Urinary bladder (tissue), 4 donors: ENCODE results near the gene ACAD8. TPM values are rescaled to one million over a fixed set of nuclear protein-coding genes. Genes with fewer than 3 reads are reported as not detected.
A peak's percentile ranks its signal among the peaks of the same experiment; 100 is the strongest.

Experiments used
- DNase-seq: peaks from one replicate; pipeline ENCODE4 v3.0.0-alpha.2; 2015; ENCODE audit errors: extremely low spot score
- H3K27ac ChIP-seq: one replicate; pipeline ENCODE4 v1.5.1; 2013; ENCODE audit warnings: low read depth, mild to moderate bottlenecking, moderate library complexity
- H3K36me3 ChIP-seq: one replicate; pipeline ENCODE4 v1.6.1; 2013; ENCODE audit warnings: mild to moderate bottlenecking, moderate library complexity; ENCODE audit not compliant: insufficient read depth
- H3K4me1 ChIP-seq: one replicate; pipeline ENCODE4 v1.6.1; 2013; ENCODE audit warnings: mild to moderate bottlenecking, moderate library complexity; ENCODE audit not compliant: insufficient read depth
- H3K4me3 ChIP-seq: one replicate; pipeline ENCODE4 v1.5.1; 2013; ENCODE audit warnings: low read depth, low read length
- WGBS: extraction: QIAGEN DNeasy Blood & Tissue Kit; methylation state at CpG from one replicate; pipeline ENCODE4 v1.1.7; 2013; 5-methylcytosine and 5-hydroxymethylcytosine counted together
- polyA plus RNA-seq: library from polyadenylated mRNA; stranded (reverse); fragments of 200-250 nt; gene quantifications from one replicate; pipeline ENCODE4 v1.2.3, GENCODE V29; 2013
- total RNA-seq: library from RNA; depleted of rRNA; stranded (reverse); fragments of >200 nt; gene quantifications from one replicate; pipeline ENCODE4 v1.2.3, GENCODE V29; 2014
- donor health status: healthy with polysubstance abuse.
- donor health status: healthy.

Gene ACAD8
- total and polyA plus RNA-seq, 2 donors, result 20.1 to 24.0 TPM

DNA sequence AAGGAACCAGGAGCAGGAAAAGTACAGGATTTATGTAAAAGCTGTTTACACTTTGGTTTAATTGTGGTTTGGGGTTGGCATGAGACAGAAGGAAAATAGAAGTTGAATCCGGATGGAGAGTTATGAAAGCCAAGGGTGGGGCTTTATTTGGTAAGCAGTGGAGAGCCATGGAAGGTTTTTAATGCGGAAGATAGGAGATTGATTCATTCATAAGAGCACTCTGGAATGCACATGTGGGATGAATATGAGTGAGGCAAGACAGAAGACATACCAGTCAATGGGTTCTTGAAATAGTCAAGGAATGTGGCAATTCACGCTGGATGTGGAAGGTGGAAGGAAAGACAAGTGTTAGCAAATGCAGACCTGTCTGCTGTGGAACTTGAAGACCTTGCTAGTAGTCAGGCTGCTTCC is 13.5 kb downstream of the ACAD8 start:
- DNase-seq, result no peak
- H3K27ac ChIP-seq, result no peak overlapping the region

DNA sequence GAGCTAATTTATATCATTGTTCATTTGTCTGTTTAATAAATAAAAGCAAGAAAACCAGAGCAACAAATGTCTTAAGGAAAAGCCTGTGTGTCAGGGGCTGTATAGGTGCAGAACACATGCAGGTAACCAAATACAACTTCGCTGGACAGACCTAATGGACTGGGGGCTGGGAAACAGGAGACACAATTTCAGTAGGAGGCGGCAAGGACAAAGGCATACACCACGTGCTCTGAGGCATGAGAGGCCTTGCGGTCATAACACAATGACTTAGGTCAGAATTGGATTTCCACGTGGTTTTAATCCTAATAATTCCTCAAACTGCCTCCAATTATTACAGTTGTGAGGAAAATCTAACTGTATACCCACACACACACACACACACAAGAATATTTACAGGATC is 14.1 kb downstream of the ACAD8 start:
- no peak overlapping the region for H3K27ac ChIP-seq
- no peaks in the 10 kb centered on the region for H3K4me1 ChIP-seq
- 76% methylated on average over 5 of the region's 5 CpGs for WGBS
- H3K4me3 ChIP-seq, result no peak overlapping the region
- DNase-seq, result no peak
- no peaks in the 10 kb centered on the region for H3K36me3 ChIP-seq

More for the DNA sequence above, 13.5 kb downstream of the ACAD8 start:
- WGBS, result 45% methylated on average over 3 of the region's 3 CpGs
- H3K4me1 ChIP-seq, result no peaks in the 10 kb centered on the region
- peaks cover 2% of the 10 kb centered on the region for H3K36me3 ChIP-seq
- H3K4me3 ChIP-seq, result no peak overlapping the region

DNA sequence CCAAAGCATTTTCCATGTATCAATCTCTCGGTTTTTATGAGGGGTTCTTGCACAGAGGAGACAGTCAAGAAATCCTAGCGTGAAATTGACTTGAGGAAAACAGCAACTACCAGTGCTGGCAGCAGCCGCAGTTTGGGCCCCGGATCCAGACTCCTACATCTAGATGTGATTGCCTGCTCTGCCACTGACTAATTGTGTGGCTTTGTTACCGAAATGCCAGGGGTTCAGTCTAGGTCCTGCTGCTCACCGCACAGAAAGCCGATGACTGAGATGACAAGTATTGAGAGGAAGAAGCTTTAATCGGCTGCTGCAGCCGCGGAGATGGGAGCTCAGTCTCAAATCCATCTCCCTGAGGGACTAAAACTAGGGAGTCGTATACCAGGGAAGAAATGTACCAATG is 14.6 kb downstream of the ACAD8 start:
- H3K27ac ChIP-seq, result no peak overlapping the region
- DNase-seq, result no peak
- no peaks in the 10 kb centered on the region for H3K4me1 ChIP-seq
- no peak overlapping the region for H3K4me3 ChIP-seq
- H3K36me3 ChIP-seq, result no peaks in the 10 kb centered on the region
- WGBS, result 80% methylated on average over 11 of the region's 11 CpGs

DNA sequence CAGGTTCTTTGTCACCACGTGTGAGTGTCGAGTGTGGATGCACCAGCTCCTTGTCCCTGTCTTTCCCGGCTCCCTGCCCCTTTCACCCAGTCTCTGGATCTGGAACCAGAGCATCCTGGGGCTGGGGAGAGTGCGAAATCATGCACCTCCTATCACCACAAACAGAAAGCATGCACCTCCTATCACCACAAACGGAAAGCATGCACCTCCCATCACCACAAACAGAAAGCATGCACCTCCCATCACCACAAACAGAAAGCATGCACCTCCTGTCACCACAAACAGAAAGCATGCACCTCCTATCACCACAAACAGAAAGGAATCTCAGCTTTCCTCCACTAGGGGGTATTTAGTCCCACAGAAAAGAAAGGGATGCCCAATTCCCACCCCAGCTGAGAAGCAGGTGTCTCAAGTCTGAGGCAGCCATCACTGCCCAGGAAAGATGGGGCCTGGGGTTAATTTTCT is 16.9 kb downstream of the ACAD8 start:
- Histone ChIP-seq H3K4me1 (no peaks in the 10 kb centered on the region), H3K36me3 (no peaks in the 10 kb centered on the region), H3K4me3 (no peak overlapping the region), H3K27ac (no peak overlapping the region)
- 41% methylated on average over 5 of the region's 5 CpGs for WGBS
- DNase-seq, result no peak

DNA sequence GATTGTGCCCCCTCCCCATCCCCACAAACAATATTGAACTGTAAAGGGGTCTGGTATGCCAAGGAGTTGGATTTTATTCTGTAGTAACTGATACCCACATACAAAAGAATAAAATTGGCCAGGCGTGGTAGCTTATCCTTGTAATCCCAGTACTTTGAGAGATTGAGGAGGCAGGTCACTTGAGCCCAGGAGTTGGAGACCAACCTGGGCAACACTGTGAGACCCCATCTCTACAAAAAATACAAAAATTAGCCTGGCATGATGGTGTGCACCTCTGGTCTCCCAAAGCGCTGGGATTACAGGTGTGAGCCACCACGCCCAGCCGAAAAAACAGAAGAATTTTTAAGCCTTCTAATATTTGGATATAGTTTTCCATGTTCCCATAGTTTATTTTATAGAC is 18.6 kb downstream of the ACAD8 start:
- no peak overlapping the region for H3K27ac ChIP-seq
- no peak for DNase-seq
- H3K36me3 ChIP-seq, result no peaks in the 10 kb centered on the region
- peaks cover 4% of the 10 kb centered on the region for H3K4me1 ChIP-seq
- H3K4me3 ChIP-seq, result no peak overlapping the region
- 87% methylated on average over 4 of the region's 4 CpGs for WGBS

DNA sequence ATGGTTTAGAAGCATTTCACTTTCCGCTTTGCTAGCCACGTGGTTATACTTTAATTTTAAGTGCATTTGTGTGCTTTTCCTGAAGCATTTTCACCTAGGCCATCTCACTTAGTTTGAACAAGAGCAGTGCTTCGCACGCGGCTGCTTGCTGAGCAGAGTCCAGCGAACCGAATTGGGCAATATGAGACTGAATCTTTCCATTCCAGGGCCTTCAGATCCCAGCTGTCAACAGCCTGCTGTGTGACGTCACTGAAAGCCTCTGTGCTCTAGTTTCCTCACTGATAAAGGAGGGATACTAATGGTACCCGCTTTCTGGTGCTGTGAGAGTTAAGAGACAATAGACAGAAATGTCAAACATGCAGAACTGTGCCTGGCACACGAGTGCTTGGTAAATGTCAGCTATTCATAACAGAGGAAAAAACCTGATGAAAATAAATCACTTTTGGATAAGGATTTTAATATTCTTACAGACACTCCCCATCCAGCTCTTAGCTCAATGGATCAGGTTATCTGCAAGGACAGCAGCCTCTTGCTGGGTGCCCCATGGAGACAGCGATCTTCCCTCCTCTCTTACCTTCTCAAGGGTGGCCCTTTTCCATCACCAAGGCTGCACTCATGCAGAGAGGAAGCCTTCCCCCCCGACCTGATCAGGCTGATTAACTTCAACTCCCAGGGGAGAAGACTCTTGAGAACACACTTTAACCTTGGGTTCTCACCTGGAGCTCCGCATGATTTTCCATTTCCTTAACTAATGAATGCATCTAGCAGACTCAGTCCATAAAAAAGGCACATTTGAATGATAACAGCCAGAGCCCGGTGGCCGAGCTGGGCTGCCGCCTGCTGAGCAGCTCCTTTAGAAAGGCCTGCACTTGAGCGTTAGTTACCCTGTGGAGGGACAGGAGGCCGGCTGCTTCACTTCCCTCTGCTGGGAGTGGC is 19.3 kb downstream of the ACAD8 start:
- Histone ChIP-seq H3K36me3 (no peaks in the 10 kb centered on the region), H3K4me3 (no peak overlapping the region), H3K27ac (no peak overlapping the region), H3K4me1 (peaks cover 4% of the 10 kb centered on the region)
- no peak for DNase-seq
- 24% methylated on average over 18 of the region's 18 CpGs for WGBS

DNA sequence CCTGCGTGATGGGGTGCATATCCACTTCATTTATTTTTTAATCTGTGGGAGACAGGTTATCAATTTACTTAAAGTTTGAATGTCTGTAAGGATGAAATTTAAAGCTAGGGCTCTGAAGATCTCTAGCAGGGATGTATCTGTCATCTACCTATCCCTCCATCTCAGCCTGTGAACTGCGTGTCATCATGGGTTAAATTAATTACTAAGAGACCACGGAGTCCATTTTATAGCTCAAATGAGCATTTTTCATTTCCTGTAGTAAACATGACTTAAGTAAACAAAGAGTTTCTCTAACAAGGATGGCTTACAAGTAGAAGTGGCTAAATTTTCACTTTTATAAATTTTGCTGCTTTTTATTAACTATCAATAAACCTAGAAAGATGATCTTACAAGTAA is 19.9 kb downstream of the ACAD8 start:
- WGBS, result 29% methylated on average over 3 of the region's 3 CpGs
- Histone ChIP-seq H3K4me1 (peaks cover 4% of the 10 kb centered on the region), H3K4me3 (no peak overlapping the region), H3K27ac (no peak overlapping the region), H3K36me3 (no peaks in the 10 kb centered on the region)
- DNase-seq, result no peak

DNA sequence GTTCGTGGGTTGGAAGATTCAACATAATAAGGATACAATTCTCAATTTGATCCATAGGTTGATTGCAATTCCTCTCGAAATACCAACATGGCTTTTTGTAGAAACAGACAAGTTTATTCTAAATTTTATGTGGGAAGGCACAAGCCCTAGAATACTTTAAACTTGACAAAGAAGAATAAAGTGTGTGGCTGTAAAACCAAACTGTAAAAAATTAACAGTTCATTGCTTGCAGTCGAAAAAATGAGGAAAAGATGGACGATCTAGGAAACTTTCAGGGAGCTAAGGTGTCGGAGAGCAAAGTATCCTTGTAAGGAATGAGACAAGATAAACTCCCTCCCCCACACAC is 21.8 kb downstream of the ACAD8 start:
- DNase-seq, result no peak
- Histone ChIP-seq H3K4me3 (no peak overlapping the region), H3K27ac (no peak overlapping the region), H3K36me3 (no peaks in the 10 kb centered on the region), H3K4me1 (peaks cover 4% of the 10 kb centered on the region)
- WGBS, result 21% methylated on average over 5 of the region's 5 CpGs

DNA sequence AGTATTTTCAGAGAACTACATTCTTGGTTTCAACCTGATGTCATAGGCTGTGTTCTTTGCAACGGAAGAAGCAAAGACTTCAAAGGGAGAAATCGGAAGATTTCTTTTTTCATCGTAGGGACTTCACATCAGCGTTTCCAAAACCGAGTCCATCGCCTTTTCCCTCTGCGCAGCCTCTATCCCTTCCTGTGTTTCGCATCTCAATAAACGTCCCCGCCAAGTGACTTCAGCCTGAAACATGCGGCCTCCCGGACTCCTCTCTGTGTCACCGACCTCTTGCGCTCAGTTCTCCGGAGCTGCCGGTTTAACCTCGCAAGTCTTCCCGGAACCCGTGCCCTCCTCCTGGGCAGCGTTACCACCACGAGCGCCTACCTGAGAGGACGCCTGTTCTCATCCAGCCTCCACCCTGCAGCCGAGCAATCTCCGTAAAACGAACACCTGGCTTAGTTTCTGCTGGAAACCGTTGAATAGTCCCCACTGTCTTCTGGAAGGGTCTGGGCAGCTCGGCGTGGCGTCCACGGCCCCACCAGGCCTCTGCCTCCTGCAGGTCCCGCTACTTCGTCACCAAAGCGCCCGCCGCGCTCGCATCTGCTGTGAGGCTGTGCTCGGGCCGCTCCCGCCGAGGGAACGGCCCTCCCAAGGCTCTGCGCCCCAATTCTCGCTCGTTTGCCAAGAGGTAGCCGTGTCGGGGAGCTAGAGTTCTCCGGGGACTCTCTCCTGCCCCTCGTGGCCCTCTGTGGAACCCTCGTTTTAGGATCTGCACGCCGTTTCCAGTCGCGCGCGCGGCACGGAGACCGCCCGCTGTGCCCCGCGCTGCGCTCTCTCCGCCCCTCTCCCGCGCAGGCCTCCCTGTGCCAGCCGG is 22.4 kb downstream of the ACAD8 start, which contains the start of gene GLB1L3:
Gene GLB1L3 (plus strand): TSS at position 846 of the 862 bp plus-strand sequence. CDS start 362 bp downstream, outside the sequence.
- no peak within 1 kb of the TSS for H3K27ac ChIP-seq
- no peak for DNase-seq
- 1% methylated on average over 68 of the region's 68 CpGs for WGBS

DNA sequence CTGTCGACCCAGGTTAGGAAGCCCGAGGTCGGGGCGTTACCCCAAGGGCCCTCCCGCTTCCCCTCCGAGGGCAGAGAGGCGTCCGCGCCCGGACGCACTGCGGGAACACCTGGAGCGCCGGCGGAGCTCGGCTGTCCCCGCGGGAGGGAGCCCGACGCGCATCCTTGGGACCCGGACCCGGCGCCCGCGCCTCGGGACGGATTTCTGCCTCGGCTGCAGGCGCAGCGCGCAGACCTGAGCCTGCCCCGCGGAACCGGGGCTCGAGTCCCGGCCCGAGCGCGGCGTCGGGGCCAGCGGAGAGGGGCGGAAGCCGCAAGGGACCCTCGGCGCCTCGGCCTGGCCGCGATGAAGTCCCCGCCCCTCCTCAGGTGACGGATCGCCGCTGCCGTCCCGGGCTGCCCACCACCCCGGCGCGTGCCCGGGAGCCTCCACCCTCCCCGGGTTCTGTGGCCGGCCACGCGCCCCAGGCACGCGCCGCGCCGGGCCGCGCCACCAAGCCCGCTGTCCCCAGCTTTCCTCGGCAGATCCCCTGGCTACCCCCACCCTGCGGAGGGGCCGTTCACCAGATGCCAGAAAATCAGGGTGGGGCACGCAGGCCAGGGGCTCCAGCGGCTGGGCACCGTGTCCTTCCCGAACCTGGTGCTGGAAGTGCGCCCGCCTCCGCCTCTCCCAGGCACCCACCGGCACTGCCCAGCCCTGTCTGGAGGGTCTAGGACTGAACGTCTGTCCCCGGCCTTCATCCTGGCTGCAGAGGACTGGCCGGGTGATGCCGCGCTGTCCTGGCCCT is 23.2 kb downstream of the ACAD8 start:
- Histone ChIP-seq H3K27ac (no peak overlapping the region), H3K4me3 (peak overlapping the region; percentile 43), H3K4me1 (peaks cover 4% of the 10 kb centered on the region), H3K36me3 (no peaks in the 10 kb centered on the region)
- WGBS, result 1% methylated on average over 88 of the region's 88 CpGs
- no peak for DNase-seq

More for the DNA sequence above, 22.4 kb downstream of the ACAD8 start, which contains the start of gene GLB1L3:
- peak within 1 kb of the TSS; percentile 43 for H3K4me3 ChIP-seq
- H3K4me1 ChIP-seq, result peaks cover 4% of the 10 kb centered on the region
- no peaks in the 10 kb centered on the region for H3K36me3 ChIP-seq

DNA sequence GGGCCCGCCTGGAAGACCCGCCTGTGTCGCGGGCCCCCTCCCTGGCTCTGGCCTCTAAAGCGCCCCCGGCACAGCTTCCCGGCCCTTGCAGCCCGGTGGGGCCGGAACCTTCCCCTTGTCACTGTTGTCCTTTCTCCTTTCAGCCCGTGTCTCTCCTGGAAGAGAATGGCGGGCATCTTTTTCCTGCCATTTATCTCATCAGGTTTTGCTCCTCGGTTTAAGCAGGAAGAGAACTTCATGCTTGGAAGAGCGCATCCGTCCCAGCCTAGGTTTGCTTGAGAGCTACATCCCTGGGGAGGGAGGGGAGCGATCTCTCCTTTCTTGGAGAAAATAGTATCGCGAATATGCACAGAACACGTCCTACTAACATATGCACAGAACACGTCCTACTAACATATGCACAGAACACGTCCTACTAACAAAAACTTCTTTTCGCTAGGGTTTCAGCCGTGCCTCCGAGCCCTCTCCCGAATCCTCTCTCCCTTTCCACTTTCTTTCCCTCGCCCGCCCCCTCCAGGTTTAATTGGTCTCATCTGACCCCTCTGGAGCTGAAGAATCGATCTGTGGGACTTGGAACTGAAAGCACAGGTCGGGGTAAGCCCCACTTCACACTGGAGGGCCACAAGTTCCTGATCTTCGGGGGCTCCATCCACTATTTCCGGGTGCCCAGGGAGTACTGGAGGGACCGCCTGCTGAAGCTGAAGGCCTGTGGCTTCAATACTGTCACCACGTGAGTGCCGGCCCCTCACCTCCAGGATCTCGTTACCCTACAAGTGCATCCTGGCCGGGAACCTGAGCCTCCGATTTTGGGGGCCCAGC is 24.0 kb downstream of the ACAD8 start:
- no peak for DNase-seq
- no peak overlapping the region for H3K4me3 ChIP-seq

DNA sequence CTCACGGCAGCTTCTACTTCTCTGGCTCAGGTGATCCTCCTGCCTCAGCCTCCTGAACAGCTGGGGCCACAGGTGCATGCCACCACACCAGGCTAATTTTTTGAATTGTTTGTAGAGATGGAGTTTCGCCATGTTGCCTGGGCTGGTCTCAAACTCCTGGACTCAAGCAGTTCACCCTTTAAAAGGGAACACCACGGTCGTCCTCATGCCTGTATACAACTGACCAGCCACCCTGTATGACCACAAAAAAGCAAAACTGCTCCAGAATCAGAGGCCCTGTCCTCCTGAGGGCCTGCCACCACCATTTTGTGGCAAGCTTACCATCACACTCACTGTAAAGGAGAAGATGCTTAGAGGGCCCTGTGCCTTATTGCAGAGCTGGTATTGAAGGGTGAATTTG is 25.0 kb downstream of the ACAD8 start:
- Histone ChIP-seq H3K36me3 (no peaks in the 10 kb centered on the region), H3K27ac (no peak overlapping the region), H3K4me3 (no peak overlapping the region), H3K4me1 (peaks cover 4% of the 10 kb centered on the region)
- DNase-seq, result no peak
- 92% methylated on average over 4 of the region's 4 CpGs for WGBS

More for the DNA sequence above, 24.0 kb downstream of the ACAD8 start:
- WGBS, result 18% methylated on average over 36 of the region's 36 CpGs
- no peaks in the 10 kb centered on the region for H3K36me3 ChIP-seq
- H3K27ac ChIP-seq, result no peak overlapping the region
- H3K4me1 ChIP-seq, result peaks cover 4% of the 10 kb centered on the region
